ENCODE results near the gene ZNF511.

DNA sequence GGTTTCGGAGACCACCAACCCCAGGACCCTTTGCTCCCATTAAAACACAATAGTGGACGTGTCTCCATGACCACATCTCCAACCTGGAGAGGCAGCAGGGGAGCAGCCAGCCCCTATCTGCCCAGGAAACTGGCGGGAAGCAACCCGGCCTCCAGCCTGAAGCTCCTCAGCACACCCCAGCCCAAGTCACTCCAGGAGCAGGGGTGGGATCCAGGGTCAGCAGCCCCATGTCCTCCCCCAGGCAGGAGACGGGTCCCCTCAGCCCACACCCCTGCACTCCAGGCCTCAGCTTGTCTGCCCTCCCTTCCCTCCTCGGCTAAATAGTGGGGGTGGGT, 32.6 kb upstream of the ZNF511 start:
- TF ChIP-seq CTCF (IDR thresholded peaks at IDR 0.05) (no peak), EZH2 (IDR thresholded peaks at IDR 0.05; ENCODE audit: borderline replicate concordance, insufficient read depth, low read depth, low read length, poor library complexity, severe bottlenecking) (no peak)
